Keratinocyte (primary cell): ENCODE measurements around the gene ARHGEF16. TPM values are rescaled to one million over a fixed set of nuclear protein-coding genes. Genes with fewer than 3 reads are reported as not detected.

Experiments
- DNase-seq: peaks from one replicate; pipeline ENCODE4 v3.0.0-alpha.2; 2011; ENCODE audit warnings: low read depth, missing footprints, low spot score
- FAIRE-seq: peaks from 2 replicates; lab custom pipeline; 2011; peaks lifted over from hg19 to GRCh38; lab: Jason Lieb, UNC
- H2AFZ ChIP-seq: 2 replicates; pipeline ENCODE4 v1.6.0; 2012; ENCODE audit warnings: low read length, control low read depth, inconsistent platforms; ENCODE audit not compliant: control insufficient read depth
- H3K27ac ChIP-seq: 2 replicates; pipeline ENCODE4 v1.5.1; 2011; ENCODE audit warnings: low read length; ENCODE audit not compliant: control insufficient read depth, insufficient read depth
- H3K27me3 ChIP-seq: 3 replicates; pipeline ENCODE4 v1.6.0; 2011; ENCODE audit warnings: low read length; ENCODE audit not compliant: control insufficient read depth, insufficient read depth; ENCODE audit errors: extremely low read depth
- H3K36me3 ChIP-seq, 2 experiments: 2 replicates in 1 of 2; 3 replicates in 1 of 2; pipeline ENCODE4 v1.5.1; 2011; ENCODE audit warnings: low read length in 2 of 2, mild to moderate bottlenecking in 1 of 2; ENCODE audit not compliant: control insufficient read depth in 2 of 2, insufficient read depth in 2 of 2; ENCODE audit errors: extremely low read depth in 1 of 2
- H3K4me1 ChIP-seq: 3 replicates; pipeline ENCODE4 v1.5.1; 2011; ENCODE audit warnings: low read length; ENCODE audit not compliant: control insufficient read depth, insufficient read depth; ENCODE audit errors: extremely low read depth
- H3K4me2 ChIP-seq: 3 replicates; pipeline ENCODE4 v1.6.0; 2011; ENCODE audit warnings: low read depth, low read length; ENCODE audit not compliant: control insufficient read depth, insufficient read depth; ENCODE audit errors: extremely low read depth
- H3K4me3 ChIP-seq, 3 experiments: fragments of 200-600 bp in 1 of 3; sonication (generic) in 1 of 3; 2 replicates in 2 of 3; 3 replicates in 1 of 3; pipeline ENCODE4 v1.5.1; 2011 to 2016; ENCODE audit warnings: low read length in 3 of 3, mild to moderate bottlenecking in 3 of 3, control low read depth in 2 of 3, inconsistent platforms in 1 of 3, low read depth in 1 of 3, mixed read lengths in 1 of 3, mixed run types in 1 of 3, moderate library complexity in 1 of 3; ENCODE audit not compliant: control insufficient read depth in 2 of 3, insufficient read depth in 2 of 3; ENCODE audit errors: extremely low read depth in 1 of 3
- H3K79me2 ChIP-seq: 2 replicates; pipeline ENCODE4 v1.6.0; 2012; ENCODE audit warnings: low read length; ENCODE audit not compliant: control insufficient read depth, insufficient read depth
- H3K9ac ChIP-seq: 3 replicates; pipeline ENCODE4 v1.6.0; 2011; ENCODE audit warnings: low read length; ENCODE audit not compliant: control insufficient read depth, insufficient read depth; ENCODE audit errors: extremely low read depth
- H3K9me1 ChIP-seq: 3 replicates; pipeline ENCODE4 v1.6.0; 2011; ENCODE audit warnings: low read length; ENCODE audit not compliant: control insufficient read depth, insufficient read depth; ENCODE audit errors: extremely low read depth
- H3K9me3 ChIP-seq: 2 replicates; pipeline ENCODE4 v1.5.1; 2012; ENCODE audit warnings: low read depth, low read length; ENCODE audit not compliant: control insufficient read depth
- H4K20me1 ChIP-seq: 3 replicates; pipeline ENCODE4 v1.6.0; 2011; ENCODE audit warnings: low read length; ENCODE audit not compliant: control insufficient read depth, insufficient read depth; ENCODE audit errors: extremely low read depth
- CTCF ChIP-seq, 3 experiments: IDR thresholded peaks in 1 of 3; conservative IDR thresholded peaks in 1 of 3; optimal IDR thresholded peaks in 1 of 3; 2 replicates in 2 of 3; 3 replicates in 1 of 3; pipeline versions ENCODE3 to v1.5.1; 2011; ENCODE audit warnings: low read length in 3 of 3, mild to moderate bottlenecking in 3 of 3, moderate library complexity in 2 of 3, control low read depth in 1 of 3, inconsistent platforms in 1 of 3; ENCODE audit not compliant: insufficient read depth in 2 of 3; ENCODE audit errors: extremely low read depth in 1 of 3
- EZH2 ChIP-seq: IDR thresholded peaks from one replicate; pipeline ENCODE4 v1.6.1; 2012; ENCODE audit warnings: inconsistent platforms, mild to moderate bottlenecking, low read length, moderate library complexity
- dilution Hi-C: fragments of 300-500 bp; cut with MboI; formaldehyde crosslinking; loops from one replicate; pipeline ENCODE4 v1.7.0; 2020; ENCODE audit warnings: low sequenced_read_pairs; ENCODE audit not compliant: extremely low pct_ligation_motif_present
- polyA plus RNA-seq, 5 experiments: library from polyadenylated mRNA; depleted of rRNA in 3 of 5; stranded (reverse) in 3 of 5; stranded (forward) in 1 of 5; unstranded in 1 of 5; fragments of >200 nt; gene quantifications; 1 replicate in 1 of 5; 2 replicates in 3 of 5; 3 replicates in 1 of 5; pipeline versions ENCODE4 v1.2.1 to v1.2.3, GENCODE V29; 2011 to 2012; ENCODE audit warnings: missing spikeins in 2 of 5, low read depth in 1 of 5, low replicate concordance in 1 of 5

ARHGEF16 gene
- polyA plus RNA-seq, 1 donor (not counting 4 experiments of a cell fraction or from before 2014, with no cell fraction given), result 6.2 TPM

GRCh38 chr1:3479511-3480368 lies 25.3 kb downstream of the ARHGEF16 start:
- dilution Hi-C loops, result no loop called here
- H3K9me1 ChIP-seq, result no peaks in the 10 kb centered on the region
- no peak for TF ChIP-seq EZH2
- TF ChIP-seq CTCF (optimal IDR thresholded peaks at IDR 0.05 in 1 of 3, IDR thresholded peaks at IDR 0.05 in 1 of 3, conservative IDR thresholded peaks at IDR 0.05 in 1 of 3; ENCODE audit: extremely low read depth in 1 of 3, insufficient read depth in 2 of 3, low read length in 3 of 3), result no peak

GRCh38 chr1:3480369-3480719 lies 25.9 kb downstream of the ARHGEF16 start:
- Histone ChIP-seq H3K9me1 (no peaks in the 10 kb centered on the region), H3K4me3 (no peak overlapping the region), H4K20me1 (no peaks in the 10 kb centered on the region), H3K27me3 (no peaks in the 10 kb centered on the region), H3K27ac (no peak overlapping the region), H3K9me3 (no peaks in the 10 kb centered on the region), H3K36me3 (peaks cover 0 to 11% of the 10 kb centered on the region in 2 experiments), H3K4me1 (peaks cover 16% of the 10 kb centered on the region), H3K9ac (no peak overlapping the region), H2AFZ (no peak overlapping the region), H3K4me2 (no peak overlapping the region), H3K79me2 (no peaks in the 10 kb centered on the region)
- no peak for FAIRE-seq
- no peak for TF ChIP-seq CTCF (optimal IDR thresholded peaks at IDR 0.05 in 1 of 3, IDR thresholded peaks at IDR 0.05 in 1 of 3, conservative IDR thresholded peaks at IDR 0.05 in 1 of 3; ENCODE audit: extremely low read depth in 1 of 3, insufficient read depth in 2 of 3, low read length in 3 of 3)
- no peak for DNase-seq
- dilution Hi-C loops, result no loop called here

More at GRCh38 chr1:3479511-3480368, 25.3 kb downstream of the ARHGEF16 start:
- Histone ChIP-seq H4K20me1 (no peaks in the 10 kb centered on the region), H3K79me2 (no peaks in the 10 kb centered on the region), H3K4me2 (no peak overlapping the region), H2AFZ (no peak overlapping the region), H3K4me3 (no peak overlapping the region), H3K9ac (no peak overlapping the region), H3K9me3 (no peaks in the 10 kb centered on the region), H3K27me3 (no peaks in the 10 kb centered on the region), H3K4me1 (peaks cover 16% of the 10 kb centered on the region), H3K27ac (no peak overlapping the region), H3K36me3 (peaks cover 0 to 11% of the 10 kb centered on the region in 2 experiments)
- DNase-seq (no peak), FAIRE-seq (no peak)
